Measurements from ENCODE around the gene PCP2. TPM values are rescaled to one million over a fixed set of nuclear protein-coding genes. Genes with fewer than 3 reads are reported as not detected.

PCP2 gene
- total and polyA plus RNA-seq, 5 donors from 2014 or later, result 0.44 to 2.4 (median 0.86) TPM; not detected in 2

GRCh38 chr19:7625763-7626372 lies 7.7 kb downstream of the PCP2 start:
- Histone ChIP-seq H3K36me3 (ENCODE audit: control insufficient read depth, insufficient read depth, low read length) (peaks cover 56% of the 10 kb centered on the region), H3K27me3 (ENCODE audit: control insufficient read depth, insufficient read depth, low read length) (no peaks in the 10 kb centered on the region), H3K4me3 (ENCODE audit: low read depth, low read length) (no peak overlapping the region), H3K9me3 (ENCODE audit: control insufficient read depth in 2 of 2, low read length in 2 of 2) (no peaks in the 10 kb centered on the region), H3K4me1 (ENCODE audit: control insufficient read depth, insufficient read depth, low read length, poor library complexity, severe bottlenecking) (peaks cover 27% of the 10 kb centered on the region), H3K27ac (ENCODE audit: insufficient read depth, low read length, poor library complexity, severe bottlenecking) (no peak overlapping the region)
- Mint-ChIP-seq H3K36me3 (peaks cover 25% of the 10 kb centered on the region), H3K27ac (no peak overlapping the region), H3K27me3 (peaks cover 7% of the 10 kb centered on the region), H3K4me3 (no peak overlapping the region), H3K4me1 (peaks cover 5 to 40% (median 22%) of the 10 kb centered on the region in 4 donors), H3K9me3 (no peaks in the 10 kb centered on the region)
- DNase-seq (no peak), ATAC-seq (ENCODE audit: low read depth in 2 of 2) (no peak)

- H3K36me3 ChIP-seq (ENCODE audit: control insufficient read depth, insufficient read depth, low read length), result peaks cover 64% of the 10 kb centered on the region
- H3K4me3 Mint-ChIP-seq, result no peak overlapping the region
- no peaks in the 10 kb centered on the region for H3K9me3 ChIP-seq (ENCODE audit: control insufficient read depth in 2 of 2, low read length in 2 of 2)
- H3K36me3 Mint-ChIP-seq, result peaks cover 25% of the 10 kb centered on the region
- H3K27ac Mint-ChIP-seq, result no peak overlapping the region
- ATAC-seq (ENCODE audit: low read depth in 2 of 2) (no peak), DNase-seq (no peak)
- H3K27ac ChIP-seq (ENCODE audit: insufficient read depth, low read length, poor library complexity, severe bottlenecking), result no peak overlapping the region
- peaks cover 5 to 29% (median 16%) of the 10 kb centered on the region in 4 donors for H3K4me1 Mint-ChIP-seq
- H3K4me1 ChIP-seq (ENCODE audit: control insufficient read depth, insufficient read depth, low read length, poor library complexity, severe bottlenecking), result peaks cover 17% of the 10 kb centered on the region
- no peak overlapping the region for H3K4me3 ChIP-seq (ENCODE audit: low read depth, low read length)
- H3K27me3 ChIP-seq (ENCODE audit: control insufficient read depth, insufficient read depth, low read length), result no peaks in the 10 kb centered on the region
- no peaks in the 10 kb centered on the region for H3K9me3 Mint-ChIP-seq
- peaks cover 7% of the 10 kb centered on the region for H3K27me3 Mint-ChIP-seq
Measured at GRCh38 chr19:7624810-7625209, 8.7 kb downstream of the PCP2 start.

- no peak for ATAC-seq (ENCODE audit: low read depth in 2 of 2)
Measured at GRCh38 chr19:7623725-7624603, 9.6 kb downstream of the PCP2 start.

GRCh38 chr19:7622933-7623685 lies 10.4 kb downstream of the PCP2 start:
- Histone ChIP-seq H3K36me3 (ENCODE audit: control insufficient read depth, insufficient read depth, low read length) (peaks cover 68% of the 10 kb centered on the region), H3K4me1 (ENCODE audit: control insufficient read depth, insufficient read depth, low read length, poor library complexity, severe bottlenecking) (peaks cover 6% of the 10 kb centered on the region), H3K27me3 (ENCODE audit: control insufficient read depth, insufficient read depth, low read length) (no peaks in the 10 kb centered on the region), H3K9me3 (ENCODE audit: control insufficient read depth in 2 of 2, low read length in 2 of 2) (no peaks in the 10 kb centered on the region), H3K27ac (ENCODE audit: insufficient read depth, low read length, poor library complexity, severe bottlenecking) (no peak overlapping the region), H3K4me3 (ENCODE audit: low read depth, low read length) (no peak overlapping the region)
- no peaks in the 10 kb centered on the region for H3K9me3 Mint-ChIP-seq
- H3K36me3 Mint-ChIP-seq, result peaks cover 26% of the 10 kb centered on the region
- DNase-seq (no peak), ATAC-seq (ENCODE audit: low read depth in 2 of 2) (no peak)
- peaks cover 0 to 12% (median 6%) of the 10 kb centered on the region in 4 donors for H3K4me1 Mint-ChIP-seq
- peaks cover 4% of the 10 kb centered on the region for H3K27me3 Mint-ChIP-seq
- H3K4me3 Mint-ChIP-seq, result peak overlapping the region in 1 of 4 donors; percentile 70
- no peak overlapping the region for H3K27ac Mint-ChIP-seq

More at GRCh38 chr19:7623725-7624603, 9.6 kb downstream of the PCP2 start:
- H3K4me3 ChIP-seq (ENCODE audit: low read depth, low read length), result no peak overlapping the region
- no peaks in the 10 kb centered on the region for H3K27me3 Mint-ChIP-seq
- H3K27ac Mint-ChIP-seq, result no peak overlapping the region
- H3K27ac ChIP-seq (ENCODE audit: insufficient read depth, low read length, poor library complexity, severe bottlenecking), result no peak overlapping the region
- no peak overlapping the region for H3K4me3 Mint-ChIP-seq
- no peaks in the 10 kb centered on the region for H3K9me3 Mint-ChIP-seq
- H3K27me3 ChIP-seq (ENCODE audit: control insufficient read depth, insufficient read depth, low read length), result no peaks in the 10 kb centered on the region
- H3K4me1 ChIP-seq (ENCODE audit: control insufficient read depth, insufficient read depth, low read length, poor library complexity, severe bottlenecking), result peaks cover 14% of the 10 kb centered on the region
- DNase-seq, result no peak
- no peaks in the 10 kb centered on the region for H3K9me3 ChIP-seq (ENCODE audit: control insufficient read depth in 2 of 2, low read length in 2 of 2)
- H3K36me3 ChIP-seq (ENCODE audit: control insufficient read depth, insufficient read depth, low read length), result peaks cover 66% of the 10 kb centered on the region
- H3K36me3 Mint-ChIP-seq, result peaks cover 18% of the 10 kb centered on the region
- peaks cover 0 to 21% (median 10%) of the 10 kb centered on the region in 4 donors for H3K4me1 Mint-ChIP-seq

GRCh38 chr19:7620442-7621412 lies 12.8 kb downstream of the PCP2 start:
- Histone ChIP-seq H3K27ac (ENCODE audit: insufficient read depth, low read length, poor library complexity, severe bottlenecking) (no peak overlapping the region), H3K36me3 (ENCODE audit: control insufficient read depth, insufficient read depth, low read length) (peaks cover 50% of the 10 kb centered on the region), H3K4me3 (ENCODE audit: low read depth, low read length) (no peak overlapping the region), H3K9me3 (ENCODE audit: control insufficient read depth in 2 of 2, low read length in 2 of 2) (no peaks in the 10 kb centered on the region), H3K4me1 (ENCODE audit: control insufficient read depth, insufficient read depth, low read length, poor library complexity, severe bottlenecking) (no peaks in the 10 kb centered on the region), H3K27me3 (ENCODE audit: control insufficient read depth, insufficient read depth, low read length) (no peaks in the 10 kb centered on the region)
- H3K27me3 Mint-ChIP-seq, result peaks cover 4% of the 10 kb centered on the region
- no peaks in the 10 kb centered on the region for H3K9me3 Mint-ChIP-seq
- ATAC-seq (ENCODE audit: low read depth in 2 of 2) (no peak), DNase-seq (no peak)
- H3K4me1 Mint-ChIP-seq, result peaks cover 0 to 5% (median 1%) of the 10 kb centered on the region in 4 donors
- H3K27ac Mint-ChIP-seq, result no peak overlapping the region
- H3K4me3 Mint-ChIP-seq, result no peak overlapping the region
- peaks cover 23% of the 10 kb centered on the region for H3K36me3 Mint-ChIP-seq

GRCh38 chr19:7619671-7620441 lies 13.7 kb downstream of the PCP2 start:
- Mint-ChIP-seq H3K4me1 (peaks cover 0 to 5% (median 0%) of the 10 kb centered on the region in 4 donors), H3K9me3 (no peaks in the 10 kb centered on the region), H3K36me3 (peaks cover 23% of the 10 kb centered on the region), H3K27me3 (peaks cover 4% of the 10 kb centered on the region), H3K27ac (no peak overlapping the region), H3K4me3 (no peak overlapping the region)
- Histone ChIP-seq H3K9me3 (ENCODE audit: control insufficient read depth in 2 of 2, low read length in 2 of 2) (no peaks in the 10 kb centered on the region), H3K4me3 (ENCODE audit: low read depth, low read length) (no peak overlapping the region), H3K27ac (ENCODE audit: insufficient read depth, low read length, poor library complexity, severe bottlenecking) (no peak overlapping the region), H3K36me3 (ENCODE audit: control insufficient read depth, insufficient read depth, low read length) (peaks cover 42% of the 10 kb centered on the region), H3K27me3 (ENCODE audit: control insufficient read depth, insufficient read depth, low read length) (no peaks in the 10 kb centered on the region), H3K4me1 (ENCODE audit: control insufficient read depth, insufficient read depth, low read length, poor library complexity, severe bottlenecking) (no peaks in the 10 kb centered on the region)
- ATAC-seq (ENCODE audit: low read depth in 2 of 2) (no peak), DNase-seq (no peak)

Data from CD4-positive, CD25-positive, alpha-beta regulatory T cell (primary cell).